GM12874 (cell line): ENCODE results near the gene TACR1.

Source experiments
- CTCF ChIP-seq: IDR thresholded peaks from 2 replicates; pipeline ENCODE4 v1.5.1; 2011; ENCODE audit warnings: low read depth, mild to moderate bottlenecking, control low read depth, low read length, moderate library complexity; ENCODE audit not compliant: insufficient read depth

TACR1 gene

GRCh38 chr2:75089471-75089870, 109.8 kb downstream of the TACR1 start:
- TF ChIP-seq CTCF, result no peak

- TF ChIP-seq CTCF, result no peak
Observed at GRCh38 chr2:75088791-75089190, 110.5 kb downstream of the TACR1 start.

GRCh38 chr2:75087736-75088135, 111.6 kb downstream of the TACR1 start:
- TF ChIP-seq CTCF, result no peak

- no peak for TF ChIP-seq CTCF
Observed at GRCh38 chr2:75079575-75079974, 119.7 kb downstream of the TACR1 start.

GRCh38 chr2:75077909-75078308, 121.4 kb downstream of the TACR1 start:
- TF ChIP-seq CTCF, result no peak

GRCh38 chr2:75076088-75076487, 123.2 kb downstream of the TACR1 start:
- no peak for TF ChIP-seq CTCF

- no peak for TF ChIP-seq CTCF
Observed at GRCh38 chr2:75074708-75075107, 124.6 kb downstream of the TACR1 start.

- TF ChIP-seq CTCF, result no peak
Observed at GRCh38 chr2:75074228-75074627, 125.1 kb downstream of the TACR1 start.
